WI38 (cell line): ENCODE measurements around the gene TNRC18.
"Not testable (repeated sequence)": the region's sequence is repeated elsewhere in the genome, so short reads cannot be mapped to it uniquely, and the experiment has no call there.

Experiments used
- H3K4me3 ChIP-seq: 2 replicates; pipeline ENCODE4 v1.5.1; 2011; ENCODE audit warnings: low read depth, mild to moderate bottlenecking, control low read depth, low read length
- TF ChIP-seq, protein P1 (sequence below): IDR thresholded peaks from 2 replicates; pipeline ENCODE4 v1.5.1; 2012; ENCODE audit warnings: low read depth, mild to moderate bottlenecking, control low read depth, low read length

Gene TNRC18

DNA sequence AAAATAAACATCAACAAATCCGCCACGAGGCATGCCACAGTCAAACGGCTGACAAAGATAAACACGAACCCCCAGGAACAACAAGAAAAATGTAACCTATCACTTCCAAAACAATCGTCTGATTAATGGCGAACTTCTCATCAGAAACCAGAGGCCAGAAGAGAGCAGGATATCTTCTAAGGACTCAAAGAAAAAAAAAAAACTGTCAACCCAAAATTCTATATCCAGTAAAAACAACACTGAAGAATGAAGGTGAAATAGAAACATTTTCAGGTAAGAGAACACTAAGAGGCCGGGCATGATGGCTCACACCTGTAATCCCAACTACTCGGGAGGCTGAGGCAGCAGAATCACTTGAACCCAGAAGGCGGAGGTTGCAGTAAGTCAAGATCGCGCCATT is 86.6 kb downstream of the TNRC18 start:
- TF ChIP-seq, protein P1, sequence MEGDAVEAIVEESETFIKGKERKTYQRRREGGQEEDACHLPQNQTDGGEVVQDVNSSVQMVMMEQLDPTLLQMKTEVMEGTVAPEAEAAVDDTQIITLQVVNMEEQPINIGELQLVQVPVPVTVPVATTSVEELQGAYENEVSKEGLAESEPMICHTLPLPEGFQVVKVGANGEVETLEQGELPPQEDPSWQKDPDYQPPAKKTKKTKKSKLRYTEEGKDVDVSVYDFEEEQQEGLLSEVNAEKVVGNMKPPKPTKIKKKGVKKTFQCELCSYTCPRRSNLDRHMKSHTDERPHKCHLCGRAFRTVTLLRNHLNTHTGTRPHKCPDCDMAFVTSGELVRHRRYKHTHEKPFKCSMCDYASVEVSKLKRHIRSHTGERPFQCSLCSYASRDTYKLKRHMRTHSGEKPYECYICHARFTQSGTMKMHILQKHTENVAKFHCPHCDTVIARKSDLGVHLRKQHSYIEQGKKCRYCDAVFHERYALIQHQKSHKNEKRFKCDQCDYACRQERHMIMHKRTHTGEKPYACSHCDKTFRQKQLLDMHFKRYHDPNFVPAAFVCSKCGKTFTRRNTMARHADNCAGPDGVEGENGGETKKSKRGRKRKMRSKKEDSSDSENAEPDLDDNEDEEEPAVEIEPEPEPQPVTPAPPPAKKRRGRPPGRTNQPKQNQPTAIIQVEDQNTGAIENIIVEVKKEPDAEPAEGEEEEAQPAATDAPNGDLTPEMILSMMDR: no peak

DNA sequence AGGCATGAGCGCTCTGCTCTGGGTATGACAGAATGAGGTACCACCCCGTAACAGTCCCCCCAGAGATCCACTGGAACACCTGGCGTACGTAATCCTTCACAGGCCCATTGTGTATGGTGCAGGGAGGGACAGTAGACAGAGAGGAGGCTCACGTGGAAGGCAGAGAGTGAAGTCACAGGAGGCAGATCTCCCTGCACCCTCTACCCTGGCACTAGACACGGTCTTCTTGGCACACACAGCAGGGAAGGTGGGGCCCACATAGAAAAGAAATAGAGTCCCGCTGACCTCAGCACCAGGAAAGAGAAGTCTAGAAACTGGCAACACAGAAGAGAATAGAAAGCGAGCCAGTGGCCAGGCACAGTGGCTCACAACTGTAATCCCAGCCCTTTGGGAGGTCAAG is 89.0 kb downstream of the TNRC18 start:
- no peak overlapping the region for H3K4me3 ChIP-seq
- TF ChIP-seq, protein P1: no peak

More for the DNA sequence above, 86.6 kb downstream of the TNRC18 start:
- H3K4me3 ChIP-seq: no peak overlapping the region

DNA sequence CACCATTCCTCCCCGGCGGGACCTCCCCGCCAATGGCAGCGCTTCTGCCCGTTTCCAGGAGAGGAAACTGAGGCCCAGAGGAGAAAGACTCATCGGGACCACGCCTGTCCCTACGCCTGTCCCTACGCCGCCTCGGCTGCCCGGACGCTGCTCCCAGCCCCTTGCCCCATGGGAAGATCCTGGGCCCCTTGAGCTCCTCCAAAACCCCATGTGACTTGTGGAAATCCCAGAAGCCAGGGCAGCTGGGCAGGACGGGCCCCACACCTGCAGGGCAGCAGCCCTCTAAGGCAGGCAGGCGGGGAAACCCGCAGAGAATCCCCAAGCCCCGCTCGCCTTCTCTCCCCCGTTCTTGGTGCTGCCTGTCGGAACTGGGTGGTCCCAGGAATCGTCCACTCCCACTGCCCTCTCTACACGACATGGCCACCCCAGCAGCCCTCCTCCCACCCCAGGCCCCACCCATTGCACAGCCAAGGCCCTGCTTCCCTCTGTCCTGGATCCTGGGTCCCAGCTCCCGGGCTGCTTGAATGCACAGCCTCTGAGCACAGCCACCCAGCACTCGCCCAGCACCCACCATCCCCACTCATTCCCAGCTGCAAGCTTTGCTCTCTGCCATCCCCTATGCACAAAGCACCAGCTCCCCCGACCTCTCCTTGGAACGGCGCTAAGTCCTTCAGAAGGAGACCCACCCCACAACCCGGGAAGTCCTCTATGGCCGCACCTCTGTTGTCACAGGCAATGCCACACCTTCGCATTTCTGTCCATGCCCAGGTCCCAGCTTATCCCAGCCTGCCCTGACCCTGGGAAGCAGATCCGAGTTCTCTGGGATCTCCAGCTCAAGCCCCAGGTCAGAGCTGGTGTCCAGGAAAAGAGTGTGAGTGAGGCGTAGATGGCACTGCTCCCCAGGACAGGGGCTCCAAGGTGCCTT is 90.3 kb downstream of the TNRC18 start:
- TF ChIP-seq, protein P1: no peak

DNA sequence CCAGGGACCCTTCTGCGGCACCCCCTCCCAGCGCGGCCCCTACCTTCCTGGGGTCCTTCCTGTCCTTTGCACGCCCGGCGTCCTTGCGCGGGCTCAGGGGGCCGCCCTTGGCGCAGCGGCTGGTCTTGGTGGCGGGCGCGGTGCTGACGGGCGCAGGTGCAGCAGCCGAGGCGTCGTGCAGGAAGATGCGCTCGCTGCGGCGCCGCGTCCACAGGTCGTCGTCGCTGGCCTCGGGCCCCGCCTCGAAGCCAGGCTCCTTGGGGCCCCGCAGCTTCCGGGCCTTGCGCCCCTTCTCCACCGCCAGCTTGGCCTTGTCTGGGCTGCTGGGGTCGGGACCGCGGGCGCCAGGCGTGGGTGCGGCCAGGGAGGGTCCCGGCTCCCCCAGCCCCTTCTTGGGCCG is 91.1 kb downstream of the TNRC18 start:
- TF ChIP-seq, protein P1: no peak
- H3K4me3 ChIP-seq: no peak overlapping the region

More for the DNA sequence above, 90.3 kb downstream of the TNRC18 start:
- no peak overlapping the region for H3K4me3 ChIP-seq

DNA sequence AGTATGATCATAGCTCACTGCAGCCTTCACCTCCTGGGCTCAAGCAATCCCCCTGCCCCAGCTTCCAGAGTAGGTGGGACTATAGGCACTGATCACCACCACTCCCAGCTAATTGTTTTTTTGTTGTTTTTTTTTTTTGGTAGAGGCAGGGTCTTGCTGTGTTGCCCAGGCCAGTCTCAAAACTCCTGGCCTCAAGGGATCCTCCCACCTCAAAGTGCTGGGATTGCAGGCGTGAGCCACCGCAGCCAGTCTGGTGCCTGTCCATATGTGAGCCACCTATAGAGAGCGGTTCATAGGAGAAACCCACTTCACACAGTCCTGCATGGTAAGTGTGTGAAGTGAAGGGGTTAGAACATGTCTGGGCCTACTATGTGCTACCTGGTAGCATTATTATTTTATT is 93.3 kb downstream of the TNRC18 start:
- H3K4me3 ChIP-seq: no peak overlapping the region
- TF ChIP-seq, protein P1: no peak

DNA sequence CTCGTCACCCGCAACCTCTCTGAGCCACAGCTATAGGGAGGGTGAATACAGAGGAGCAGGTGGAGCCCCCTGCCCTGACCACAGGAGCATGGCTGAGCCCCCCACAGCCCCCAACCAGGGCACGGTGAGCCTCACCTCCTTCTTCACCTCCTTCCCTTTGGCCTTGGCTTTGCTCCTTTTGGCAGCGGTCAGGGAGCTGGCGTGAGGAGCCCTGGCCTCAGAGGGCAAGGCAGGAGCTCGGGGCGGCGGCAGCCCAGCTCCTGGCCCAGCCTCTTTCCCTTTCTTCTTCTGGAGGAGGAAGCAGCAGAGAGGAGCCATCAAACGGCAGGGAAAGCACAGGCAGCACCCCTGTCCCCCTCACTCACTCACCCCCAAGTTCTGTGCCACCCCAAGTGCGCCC is 98.7 kb downstream of the TNRC18 start:
- H3K4me3 ChIP-seq: no peak overlapping the region
- TF ChIP-seq, protein P1: no peak

DNA sequence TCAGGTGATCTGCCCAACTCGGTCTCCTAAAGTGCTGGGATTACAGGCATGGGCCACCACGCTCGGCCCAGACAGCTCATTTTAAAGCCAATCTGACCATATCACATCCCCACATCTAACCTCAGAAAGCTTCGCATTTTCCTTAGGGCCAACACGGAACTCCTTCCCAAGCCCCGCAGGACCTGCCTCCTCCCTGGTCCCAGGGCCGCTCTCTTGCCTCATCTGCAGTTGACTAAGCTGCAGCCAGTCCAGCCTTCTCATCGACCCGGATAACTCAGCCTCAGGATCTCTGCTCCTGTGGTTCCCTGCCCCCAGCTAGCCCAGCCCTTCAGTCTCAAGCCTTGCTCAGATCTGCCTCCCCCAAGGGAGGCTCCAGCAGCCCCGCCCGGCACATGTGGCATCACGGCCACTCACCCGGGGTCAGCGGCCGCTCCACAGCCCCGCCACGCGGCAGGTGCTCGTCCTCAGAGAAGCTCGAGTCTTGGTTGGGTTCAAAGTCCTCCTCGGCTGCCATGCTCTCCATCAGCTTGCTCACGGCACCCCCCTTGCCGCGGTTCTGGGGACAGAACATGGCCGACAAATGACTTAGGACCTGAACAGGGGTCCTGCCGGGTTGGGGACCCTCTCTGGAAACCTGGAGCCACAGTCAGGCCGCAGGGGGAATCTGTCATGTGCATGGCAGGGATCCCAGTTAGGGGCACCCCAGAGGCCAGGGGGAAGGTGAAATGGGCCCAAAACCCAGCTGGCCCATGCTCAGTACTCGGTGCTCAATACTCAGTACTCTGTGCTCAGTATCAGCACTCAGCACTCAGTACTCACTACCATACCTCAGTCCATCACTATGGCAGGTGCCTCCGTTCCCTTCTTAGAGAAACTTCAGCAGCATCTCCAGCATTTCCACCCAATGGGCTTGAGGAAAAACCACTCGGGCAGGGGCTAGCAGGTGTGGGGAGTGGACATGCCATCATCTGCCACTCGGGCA is 99.5 kb downstream of the TNRC18 start:
- H3K4me3 ChIP-seq: not testable (repeated sequence)
